ENCODE results near the gene KCNMB4. TPM values are rescaled to one million over a fixed set of nuclear protein-coding genes. Genes with fewer than 3 reads are reported as not detected.

The KCNMB4 gene
- polyA plus RNA-seq, 1 of the 3 experiments (the other 2 are of a cell fraction), result 0.74 TPM

DNA sequence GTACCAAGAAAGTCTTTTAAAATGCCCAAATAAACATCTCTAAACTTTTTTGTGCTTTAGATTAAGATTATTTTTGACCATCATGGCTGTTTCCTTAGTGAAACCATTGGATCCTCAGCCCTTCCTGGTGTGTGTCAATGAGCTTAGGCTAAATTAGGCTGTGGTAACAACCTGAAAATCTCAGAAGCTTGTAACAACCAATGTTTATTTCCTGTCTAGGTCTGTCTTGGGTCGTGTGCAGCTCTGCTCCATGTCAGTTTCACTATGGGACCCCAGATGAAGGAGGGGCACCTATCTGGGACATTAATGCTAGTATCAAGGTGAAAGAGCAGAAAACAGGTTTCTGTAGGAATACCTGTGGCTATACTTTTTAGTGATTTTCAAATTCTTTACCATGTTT lies 49.9 kb downstream of the KCNMB4 start:
- Histone ChIP-seq H3K9me3 (no peaks in the 10 kb centered on the region), H3K4me1 (ENCODE audit: control insufficient read depth in 1 of 2, insufficient read depth in 2 of 2, low read depth in 1 of 2, low read length in 1 of 2) (no peaks in the 10 kb centered on the region; a peak in 1 of 4 replicates), H3F3A (replicated peaks; ENCODE audit: insufficient read depth) (no peaks in the 10 kb centered on the region), H3K4me2 (no peak overlapping the region), H3K27me3 (ENCODE audit: insufficient read depth) (no peaks in the 10 kb centered on the region), H3K9ac (no peak overlapping the region), H3K4me3 (ENCODE audit: low read depth in 2 of 2, low read length in 1 of 2) (no peak overlapping the region), H3K9me2 (no peaks in the 10 kb centered on the region), H3K36me3 (replicated peaks in 1 of 2; ENCODE audit: control insufficient read depth in 1 of 2, insufficient read depth in 2 of 2, low read length in 1 of 2) (no peaks in the 10 kb centered on the region), H2AFZ (ENCODE audit: low read depth) (no peak overlapping the region), H3K79me2 (ENCODE audit: insufficient read depth) (no peaks in the 10 kb centered on the region), H4K20me1 (ENCODE audit: insufficient read depth) (no peaks in the 10 kb centered on the region), H3K27ac (ENCODE audit: low read depth in 2 of 2, low read length in 1 of 2) (no peak overlapping the region)
- ChIA-PET CTCF (interaction anchor here (0.6 to 1.2 kb wide), 3 partner anchors 15 to 303 kb away, joined by 3 to 4 read pairs (median 3); no protein-coding TSS in a partner anchor), POLR2A (no interaction called here)
- TF ChIP-seq MEF2A (IDR thresholded peaks at IDR 0.05; ENCODE audit: borderline replicate concordance, low read depth) (no peak), EP300 (IDR thresholded peaks at IDR 0.05; ENCODE audit: borderline replicate concordance in 1 of 2, low read depth in 1 of 2, low read length in 1 of 2) (no peak), TEAD4 (IDR thresholded peaks at IDR 0.05; ENCODE audit: borderline replicate concordance, insufficient read depth) (no peak)
- TF ChIP-seq, protein P1, sequence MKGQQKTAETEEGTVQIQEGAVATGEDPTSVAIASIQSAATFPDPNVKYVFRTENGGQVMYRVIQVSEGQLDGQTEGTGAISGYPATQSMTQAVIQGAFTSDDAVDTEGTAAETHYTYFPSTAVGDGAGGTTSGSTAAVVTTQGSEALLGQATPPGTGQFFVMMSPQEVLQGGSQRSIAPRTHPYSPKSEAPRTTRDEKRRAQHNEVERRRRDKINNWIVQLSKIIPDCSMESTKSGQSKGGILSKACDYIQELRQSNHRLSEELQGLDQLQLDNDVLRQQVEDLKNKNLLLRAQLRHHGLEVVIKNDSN (IDR thresholded peaks at IDR 0.05; ENCODE audit: borderline replicate concordance, low read depth), result no peak
- 30% methylated on average over 1 of the region's 1 CpG for WGBS (ENCODE audit: low lambda C conversion rate)
- DNase-seq, result no peak

DNA sequence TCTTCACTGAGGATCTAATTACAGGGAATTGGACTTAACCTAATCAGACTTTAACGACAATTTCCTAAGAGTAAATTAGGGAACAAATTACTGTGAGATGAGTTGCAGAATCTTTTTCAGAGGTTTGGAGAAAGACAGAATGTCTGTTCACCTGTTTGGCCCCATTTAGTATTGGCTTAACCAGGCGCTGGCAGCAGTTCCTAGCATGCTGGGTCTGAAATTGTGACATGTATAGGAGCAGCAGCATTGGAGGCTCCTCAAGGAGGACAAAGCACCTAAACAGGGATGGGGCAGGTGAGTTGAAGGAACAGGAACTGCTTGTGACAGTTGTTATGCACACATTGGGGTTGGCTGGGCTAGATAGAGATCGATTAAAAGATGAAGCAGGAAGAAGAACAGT lies 51.0 kb downstream of the KCNMB4 start:
- TF ChIP-seq, protein P2, sequence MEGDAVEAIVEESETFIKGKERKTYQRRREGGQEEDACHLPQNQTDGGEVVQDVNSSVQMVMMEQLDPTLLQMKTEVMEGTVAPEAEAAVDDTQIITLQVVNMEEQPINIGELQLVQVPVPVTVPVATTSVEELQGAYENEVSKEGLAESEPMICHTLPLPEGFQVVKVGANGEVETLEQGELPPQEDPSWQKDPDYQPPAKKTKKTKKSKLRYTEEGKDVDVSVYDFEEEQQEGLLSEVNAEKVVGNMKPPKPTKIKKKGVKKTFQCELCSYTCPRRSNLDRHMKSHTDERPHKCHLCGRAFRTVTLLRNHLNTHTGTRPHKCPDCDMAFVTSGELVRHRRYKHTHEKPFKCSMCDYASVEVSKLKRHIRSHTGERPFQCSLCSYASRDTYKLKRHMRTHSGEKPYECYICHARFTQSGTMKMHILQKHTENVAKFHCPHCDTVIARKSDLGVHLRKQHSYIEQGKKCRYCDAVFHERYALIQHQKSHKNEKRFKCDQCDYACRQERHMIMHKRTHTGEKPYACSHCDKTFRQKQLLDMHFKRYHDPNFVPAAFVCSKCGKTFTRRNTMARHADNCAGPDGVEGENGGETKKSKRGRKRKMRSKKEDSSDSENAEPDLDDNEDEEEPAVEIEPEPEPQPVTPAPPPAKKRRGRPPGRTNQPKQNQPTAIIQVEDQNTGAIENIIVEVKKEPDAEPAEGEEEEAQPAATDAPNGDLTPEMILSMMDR (IDR thresholded peaks at IDR 0.05), result no peak
- TF ChIP-seq SIN3A (IDR thresholded peaks at IDR 0.05; ENCODE audit: borderline replicate concordance, low read depth, low read length) (no peak), TAF1 (IDR thresholded peaks at IDR 0.05; ENCODE audit: borderline replicate concordance, low read depth, low read length) (no peak), FOSL2 (IDR thresholded peaks at IDR 0.05; ENCODE audit: borderline replicate concordance, low read depth) (no peak), MXI1 (IDR thresholded peaks at IDR 0.05; ENCODE audit: low read depth, low read length) (no peak), FOXJ3 (CRISPR knock-in tag; IDR thresholded peaks at IDR 0.05) (no peak), EZH2phosphoT487 (IDR thresholded peaks at IDR 0.05; ENCODE audit: borderline replicate concordance, low read depth) (no peak), FOXM1 (IDR thresholded peaks at IDR 0.05; ENCODE audit: low read depth) (no peak), RAD21 (IDR thresholded peaks at IDR 0.05; ENCODE audit: low read length) (no peak), GATA2 (CRISPR knock-in tag; IDR thresholded peaks at IDR 0.05) (no peak), NFIC (IDR thresholded peaks at IDR 0.05; ENCODE audit: borderline replicate concordance) (no peak), ELF1 (IDR thresholded peaks at IDR 0.05) (no peak), TEAD4 (IDR thresholded peaks at IDR 0.05; ENCODE audit: borderline replicate concordance, insufficient read depth) (no peak), RXRA (IDR thresholded peaks at IDR 0.05; ENCODE audit: borderline replicate concordance, low read depth) (no peak)
- TF ChIP-seq, protein P3, sequence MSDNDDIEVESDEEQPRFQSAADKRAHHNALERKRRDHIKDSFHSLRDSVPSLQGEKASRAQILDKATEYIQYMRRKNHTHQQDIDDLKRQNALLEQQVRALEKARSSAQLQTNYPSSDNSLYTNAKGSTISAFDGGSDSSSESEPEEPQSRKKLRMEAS (IDR thresholded peaks at IDR 0.05; ENCODE audit: low read depth), result no peak
- TF ChIP-seq, protein P4, sequence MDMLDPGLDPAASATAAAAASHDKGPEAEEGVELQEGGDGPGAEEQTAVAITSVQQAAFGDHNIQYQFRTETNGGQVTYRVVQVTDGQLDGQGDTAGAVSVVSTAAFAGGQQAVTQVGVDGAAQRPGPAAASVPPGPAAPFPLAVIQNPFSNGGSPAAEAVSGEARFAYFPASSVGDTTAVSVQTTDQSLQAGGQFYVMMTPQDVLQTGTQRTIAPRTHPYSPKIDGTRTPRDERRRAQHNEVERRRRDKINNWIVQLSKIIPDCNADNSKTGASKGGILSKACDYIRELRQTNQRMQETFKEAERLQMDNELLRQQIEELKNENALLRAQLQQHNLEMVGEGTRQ (IDR thresholded peaks at IDR 0.05; ENCODE audit: borderline replicate concordance, low read depth, low read length), result no peak
- TF ChIP-seq, protein P5, sequence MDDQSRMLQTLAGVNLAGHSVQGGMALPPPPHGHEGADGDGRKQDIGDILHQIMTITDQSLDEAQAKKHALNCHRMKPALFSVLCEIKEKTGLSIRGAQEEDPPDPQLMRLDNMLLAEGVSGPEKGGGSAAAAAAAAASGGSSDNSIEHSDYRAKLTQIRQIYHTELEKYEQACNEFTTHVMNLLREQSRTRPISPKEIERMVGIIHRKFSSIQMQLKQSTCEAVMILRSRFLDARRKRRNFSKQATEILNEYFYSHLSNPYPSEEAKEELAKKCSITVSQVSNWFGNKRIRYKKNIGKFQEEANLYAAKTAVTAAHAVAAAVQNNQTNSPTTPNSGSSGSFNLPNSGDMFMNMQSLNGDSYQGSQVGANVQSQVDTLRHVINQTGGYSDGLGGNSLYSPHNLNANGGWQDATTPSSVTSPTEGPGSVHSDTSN (IDR thresholded peaks at IDR 0.05), result no peak
- TF ChIP-seq, protein P1 (IDR thresholded peaks at IDR 0.05; ENCODE audit: borderline replicate concordance, low read depth), result no peak
- no peak overlapping the region for H2AFZ ChIP-seq (ENCODE audit: low read depth)
- H3K4me1 ChIP-seq (ENCODE audit: control insufficient read depth in 1 of 2, insufficient read depth in 2 of 2, low read depth in 1 of 2, low read length in 1 of 2), result no peaks in the 10 kb centered on the region; a peak in 1 of 4 replicates
- no peaks in the 10 kb centered on the region for H3F3A ChIP-seq (replicated peaks; ENCODE audit: insufficient read depth)
- H3K79me2 ChIP-seq (ENCODE audit: insufficient read depth), result no peaks in the 10 kb centered on the region
- H3K4me3 ChIP-seq (ENCODE audit: low read depth in 2 of 2, low read length in 1 of 2), result no peak overlapping the region
- H3K27ac ChIP-seq (ENCODE audit: low read depth in 2 of 2, low read length in 1 of 2), result no peak overlapping the region
- H3K4me2 ChIP-seq, result no peak overlapping the region
- CTCF ChIA-PET, result interaction anchor here (1.0 to 1.6 kb wide), 3 partner anchors 13 to 302 kb away, joined by 3 to 4 read pairs (median 4); no protein-coding TSS in a partner anchor
- no peak for DNase-seq
- 52% methylated on average over 3 of the region's 3 CpGs for WGBS (ENCODE audit: low lambda C conversion rate)
- no peaks in the 10 kb centered on the region for H4K20me1 ChIP-seq (ENCODE audit: insufficient read depth)
- no peaks in the 10 kb centered on the region for H3K27me3 ChIP-seq (ENCODE audit: insufficient read depth)
- no peaks in the 10 kb centered on the region for H3K36me3 ChIP-seq (replicated peaks in 1 of 2; ENCODE audit: control insufficient read depth in 1 of 2, insufficient read depth in 2 of 2, low read length in 1 of 2)
- POLR2A ChIA-PET, result no interaction called here
- H3K9ac ChIP-seq, result no peak overlapping the region
- H3K9me3 ChIP-seq, result no peaks in the 10 kb centered on the region
- H3K9me2 ChIP-seq, result no peaks in the 10 kb centered on the region
